BJ (cell line): ENCODE results near the gene CEP55. TPM values are rescaled to one million over a fixed set of nuclear protein-coding genes. Genes with fewer than 3 reads are reported as not detected.

Experiments
- CTCF ChIA-PET: fragments of 350-600 bp; formaldehyde crosslinking; extraction: SDS; loops from one replicate; lab custom pipeline; 2021; ENCODE audit warnings: antibody characterized with exemption, inconsistent platforms; lab: Yijun Ruan, JAX
- POLR2A ChIA-PET: fragments of 300-600 bp; sonication (Branson Sonifier 250); formaldehyde crosslinking; extraction: SDS; loops from one replicate; lab custom pipeline; 2021; ENCODE audit warnings: antibody characterized with exemption; lab: Charles Lee
- DNase-seq: peaks from one replicate; pipeline ENCODE4 v3.0.0-alpha.2; 2011; ENCODE audit warnings: low read depth
- H3K27me3 ChIP-seq: 2 replicates; pipeline ENCODE4 v1.6.0; 2011; ENCODE audit warnings: low read length; ENCODE audit not compliant: control insufficient read depth, insufficient read depth
- H3K36me3 ChIP-seq: 2 replicates; pipeline ENCODE4 v1.5.1; 2011; ENCODE audit warnings: low read length; ENCODE audit not compliant: control insufficient read depth, insufficient read depth
- H3K4me3 ChIP-seq: 2 replicates; pipeline ENCODE4 v1.5.1; 2011; ENCODE audit warnings: low read depth, mild to moderate bottlenecking, control low read depth, low read length
- polyA plus RNA-seq: library from polyadenylated mRNA; depleted of rRNA; stranded (reverse); fragments of >200 nt; gene quantifications from 2 replicates; pipeline ENCODE4 v1.2.3, GENCODE V29; 2011
- TF ChIP-seq, protein P1 (sequence below): IDR thresholded peaks from 2 replicates; pipeline ENCODE4 v1.5.1; 2011; ENCODE audit warnings: low read depth, mild to moderate bottlenecking, control low read depth, inconsistent platforms, low read length, moderate library complexity; ENCODE audit not compliant: insufficient read depth

CEP55 gene
- polyA plus RNA-seq, 1 experiment = 16.8 TPM

DNA sequence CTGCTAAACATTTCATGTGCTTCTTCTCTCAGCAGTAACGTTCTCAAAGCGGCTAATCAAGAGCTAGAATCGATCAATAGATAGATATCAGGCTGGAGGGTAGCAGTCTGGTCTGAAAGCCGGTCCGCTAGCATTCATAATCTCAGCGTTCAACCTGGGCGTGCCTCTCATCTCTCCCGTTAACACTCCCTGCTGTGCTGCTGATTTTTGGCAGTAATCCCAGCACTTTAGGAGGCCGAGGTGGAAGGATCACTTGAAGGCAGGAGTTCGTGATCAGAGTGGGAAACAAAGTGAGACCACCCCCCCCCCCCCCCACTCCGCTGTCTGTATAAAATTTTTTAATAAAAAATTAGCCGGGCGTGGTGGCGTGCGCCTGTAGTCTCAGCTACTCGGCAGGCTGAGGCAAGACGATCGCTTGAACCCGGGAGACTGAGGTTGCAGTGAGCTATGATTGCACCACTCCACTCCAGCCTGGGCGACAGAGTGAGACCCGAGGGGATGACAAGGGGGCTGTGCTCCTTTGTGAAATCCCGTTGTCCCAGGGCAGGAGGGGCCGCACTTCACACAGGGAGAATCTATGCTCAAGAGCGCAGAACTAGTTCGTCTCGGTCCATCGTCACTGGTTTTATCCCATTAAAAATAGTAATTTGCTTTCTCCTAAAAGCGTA, 624 bp upstream of the CEP55 start:
- POLR2A ChIA-PET = interaction anchor here (0.6 kb wide), 1 partner anchor 1783 kb away, joined by 11 read pairs; no protein-coding TSS in a partner anchor
- CTCF ChIA-PET = interaction anchor here (0.7 to 2.5 kb wide), 9 partner anchors 10 to 143 kb away, joined by 3 to 15 read pairs (median 4); partner anchors contain the start of gene MYOF
- Histone ChIP-seq H3K36me3 (no peaks in the 10 kb centered on the region), H3K4me3 (peak overlapping the region; percentile 50), H3K27me3 (no peaks in the 10 kb centered on the region)
- DNase-seq = no peak
- TF ChIP-seq, protein P1, sequence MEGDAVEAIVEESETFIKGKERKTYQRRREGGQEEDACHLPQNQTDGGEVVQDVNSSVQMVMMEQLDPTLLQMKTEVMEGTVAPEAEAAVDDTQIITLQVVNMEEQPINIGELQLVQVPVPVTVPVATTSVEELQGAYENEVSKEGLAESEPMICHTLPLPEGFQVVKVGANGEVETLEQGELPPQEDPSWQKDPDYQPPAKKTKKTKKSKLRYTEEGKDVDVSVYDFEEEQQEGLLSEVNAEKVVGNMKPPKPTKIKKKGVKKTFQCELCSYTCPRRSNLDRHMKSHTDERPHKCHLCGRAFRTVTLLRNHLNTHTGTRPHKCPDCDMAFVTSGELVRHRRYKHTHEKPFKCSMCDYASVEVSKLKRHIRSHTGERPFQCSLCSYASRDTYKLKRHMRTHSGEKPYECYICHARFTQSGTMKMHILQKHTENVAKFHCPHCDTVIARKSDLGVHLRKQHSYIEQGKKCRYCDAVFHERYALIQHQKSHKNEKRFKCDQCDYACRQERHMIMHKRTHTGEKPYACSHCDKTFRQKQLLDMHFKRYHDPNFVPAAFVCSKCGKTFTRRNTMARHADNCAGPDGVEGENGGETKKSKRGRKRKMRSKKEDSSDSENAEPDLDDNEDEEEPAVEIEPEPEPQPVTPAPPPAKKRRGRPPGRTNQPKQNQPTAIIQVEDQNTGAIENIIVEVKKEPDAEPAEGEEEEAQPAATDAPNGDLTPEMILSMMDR = no peak

GRCh38 chr10:93498166-93498565, 1.8 kb downstream of the CEP55 start:
- Histone ChIP-seq H3K27me3 (no peaks in the 10 kb centered on the region), H3K36me3 (no peaks in the 10 kb centered on the region), H3K4me3 (no peak overlapping the region)
- POLR2A ChIA-PET = no interaction called here
- DNase-seq = no peak
- CTCF ChIA-PET = interaction anchor here (1.0 to 1.4 kb wide), 2 partner anchors 10 to 13 kb away, joined by 4 to 5 read pairs; no protein-coding TSS in a partner anchor
- TF ChIP-seq, protein P1 = no peak

DNA sequence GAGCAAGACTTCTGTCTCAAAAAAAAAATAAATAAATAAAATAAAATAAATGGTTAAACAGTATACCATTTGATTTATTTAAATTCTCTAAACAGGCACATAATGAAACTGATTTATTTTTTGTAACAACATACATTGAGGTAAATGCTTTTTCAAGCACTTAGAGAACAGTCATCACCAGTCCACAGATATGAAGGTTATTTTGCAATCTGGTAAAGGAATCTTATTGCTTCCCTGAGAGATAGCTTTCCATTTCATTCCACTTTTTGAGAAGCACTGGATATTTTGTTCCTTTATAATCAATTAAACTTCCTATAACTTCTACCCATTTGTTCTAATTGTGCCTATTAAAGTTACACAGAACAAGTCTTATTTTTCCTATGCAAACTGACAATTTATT, 5.2 kb downstream of the CEP55 start:
- TF ChIP-seq, protein P1 = no peak
- no peak overlapping the region for H3K4me3 ChIP-seq
- no peaks in the 10 kb centered on the region for H3K27me3 ChIP-seq
- H3K36me3 ChIP-seq = no peaks in the 10 kb centered on the region
- CTCF ChIA-PET = interaction anchor here (1.0 to 4.5 kb wide), 4 partner anchors 10 to 126 kb away, joined by 3 to 21 read pairs (median 3); no protein-coding TSS in a partner anchor
- no peak for DNase-seq
- POLR2A ChIA-PET = interaction anchor here (0.6 kb wide), 1 partner anchor 25 kb away, joined by 4 read pairs; no protein-coding TSS in a partner anchor

DNA sequence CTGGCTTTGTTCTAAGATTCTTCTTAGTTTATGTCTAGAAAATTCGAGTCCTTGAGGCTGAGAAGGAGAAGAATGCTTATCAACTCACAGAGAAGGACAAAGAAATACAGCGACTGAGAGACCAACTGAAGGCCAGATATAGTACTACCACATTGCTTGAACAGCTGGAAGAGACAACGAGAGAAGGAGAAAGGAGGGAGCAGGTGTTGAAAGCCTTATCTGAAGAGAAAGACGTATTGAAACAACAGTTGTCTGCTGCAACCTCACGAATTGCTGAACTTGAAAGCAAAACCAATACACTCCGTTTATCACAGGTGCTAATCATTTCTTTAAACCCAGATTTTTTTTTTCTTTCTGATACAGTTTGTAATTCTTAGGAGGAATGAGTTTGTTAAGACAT, 6.7 kb downstream of the CEP55 start:
- no peak for DNase-seq
- H3K36me3 ChIP-seq = no peaks in the 10 kb centered on the region
- TF ChIP-seq, protein P1 = no peak
- H3K4me3 ChIP-seq = no peak overlapping the region
- H3K27me3 ChIP-seq = no peaks in the 10 kb centered on the region
- ChIA-PET CTCF (interaction anchor here (4.5 kb wide), 1 partner anchor 9 kb away, joined by 21 read pairs; no protein-coding TSS in a partner anchor), POLR2A (no interaction called here)

DNA sequence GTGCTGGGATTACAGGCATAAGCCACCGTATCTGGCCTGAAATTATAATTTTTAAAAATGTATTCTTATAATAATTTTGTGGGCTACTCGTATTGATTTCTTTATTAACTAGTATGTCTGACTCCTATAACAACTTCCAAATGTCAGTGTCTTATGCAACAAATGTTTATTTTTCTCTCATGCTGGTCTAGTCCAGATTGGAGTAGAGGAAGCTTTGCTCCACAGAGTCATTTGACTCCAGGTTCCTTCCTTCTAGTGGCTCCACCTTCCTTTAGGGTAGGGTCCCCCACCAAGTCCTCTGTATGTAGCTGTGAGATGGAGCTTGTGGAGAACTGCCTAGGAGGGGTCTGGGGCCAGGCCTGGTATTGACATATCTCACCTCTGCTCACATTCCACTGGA, 8.7 kb downstream of the CEP55 start:
- ChIA-PET CTCF (interaction anchor here (1.6 kb wide), 1 partner anchor 9 kb away, joined by 3 read pairs; no protein-coding TSS in a partner anchor), POLR2A (no interaction called here)
- H3K4me3 ChIP-seq = no peak overlapping the region
- TF ChIP-seq, protein P1 = no peak
- no peak for DNase-seq
- no peaks in the 10 kb centered on the region for H3K27me3 ChIP-seq
- H3K36me3 ChIP-seq = no peaks in the 10 kb centered on the region
